GM21737 (cell line): ENCODE data around the gene PIEZO2.

Experiments used
- ATAC-seq: cut with Tn5 transposase; IDR thresholded peaks from one replicate; pipeline ENCODE4 v1.9.1; 2021; ENCODE audit warnings: mild to moderate bottlenecking, moderate library complexity; ENCODE audit not compliant: unreplicated experiment

The PIEZO2 gene

DNA sequence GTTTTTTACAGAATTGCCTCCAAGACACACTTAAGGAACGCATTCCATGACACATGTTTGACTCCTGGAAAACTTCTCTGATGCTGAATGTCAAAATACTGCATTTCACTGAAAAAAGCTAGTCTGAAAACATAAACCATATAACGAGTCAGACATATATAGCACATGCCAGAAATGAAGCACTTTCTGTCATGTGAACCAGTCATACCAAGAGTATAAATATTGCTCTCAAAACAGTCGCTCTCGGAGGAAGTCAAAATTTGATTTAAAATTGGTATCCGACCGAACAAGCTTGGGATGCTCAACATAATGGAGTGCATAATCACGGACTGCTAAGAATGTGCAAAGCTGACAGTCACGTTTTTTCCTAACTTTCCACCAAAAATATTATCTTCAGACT, 115.9 kb downstream of the PIEZO2 start:
- ATAC-seq: no peak

DNA sequence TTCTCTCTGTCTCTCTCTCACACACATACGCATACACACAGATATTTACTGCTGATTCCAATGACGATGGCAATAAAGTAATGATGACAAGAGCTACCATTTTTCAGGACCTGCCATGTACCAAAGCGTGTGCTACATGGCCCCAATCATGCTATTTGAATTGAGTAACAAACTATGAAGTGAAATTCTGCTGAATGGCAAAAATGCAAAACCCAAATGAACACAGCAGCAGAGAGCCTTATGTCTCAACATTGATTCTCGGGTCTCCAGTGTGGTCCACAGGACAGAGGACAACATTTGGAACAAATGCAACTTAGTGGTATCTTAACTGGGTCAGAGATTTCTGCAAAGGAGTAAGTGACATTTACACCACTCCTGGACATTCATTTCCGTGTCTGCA, 117.4 kb downstream of the PIEZO2 start:
- ATAC-seq: no peak

DNA sequence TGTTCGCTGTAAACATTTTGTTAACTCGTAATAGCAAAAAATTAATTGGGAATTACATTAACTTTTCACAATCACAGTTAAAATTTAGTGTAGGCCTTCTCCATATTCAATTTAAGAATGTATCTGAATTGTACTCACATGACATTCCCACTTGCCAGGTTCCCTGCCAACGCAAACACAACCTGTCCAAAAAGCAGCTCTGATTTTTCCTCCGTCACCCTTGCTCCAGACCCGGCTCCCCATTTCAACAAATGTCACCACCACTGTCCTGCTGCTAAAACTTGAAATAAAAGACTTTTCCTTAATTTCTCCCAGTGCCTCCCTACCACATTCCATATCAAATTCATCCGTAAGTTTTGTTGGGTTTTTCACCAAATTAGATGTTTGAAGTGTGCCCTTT, 120.3 kb downstream of the PIEZO2 start:
- ATAC-seq: no peak

DNA sequence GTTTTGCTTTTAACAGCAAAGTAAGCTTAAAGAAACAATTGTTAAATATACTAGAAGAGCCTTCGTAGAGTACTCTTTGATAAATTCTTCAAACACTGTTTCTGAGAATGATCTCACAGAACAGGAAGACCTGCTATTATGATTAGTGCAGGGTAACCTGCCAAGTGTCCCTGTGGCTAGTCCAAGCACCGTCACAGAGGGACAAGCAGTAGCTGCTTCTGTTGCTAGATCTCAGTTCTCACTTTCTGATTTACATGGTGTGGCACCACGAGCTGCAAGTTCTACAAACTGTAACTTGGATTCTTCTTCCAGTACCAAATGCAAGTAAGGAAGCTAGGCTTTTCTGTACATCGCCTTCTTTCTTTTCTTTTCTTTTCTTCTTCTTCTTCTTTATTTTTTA, 121.5 kb downstream of the PIEZO2 start:
- ATAC-seq: peak; percentile 75

DNA sequence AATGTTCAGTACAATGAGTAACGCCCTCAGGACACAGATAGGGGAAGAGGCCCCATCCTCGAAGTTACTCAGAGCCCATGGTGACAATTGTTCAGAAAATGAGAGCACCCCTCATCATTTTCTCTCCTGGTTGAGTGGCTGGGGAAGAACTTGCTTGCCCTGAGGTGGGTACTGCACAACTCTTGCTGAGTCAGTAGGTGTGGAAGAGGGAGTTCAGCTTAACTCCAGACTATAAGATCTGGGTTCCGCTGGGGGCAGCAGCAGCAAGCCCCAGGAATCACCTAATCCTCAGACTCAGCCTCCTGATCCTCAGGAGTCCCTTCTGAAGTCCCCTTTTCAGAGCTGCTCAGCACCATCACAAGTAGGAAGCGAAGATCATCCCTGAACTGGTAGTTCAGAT, 123.7 kb downstream of the PIEZO2 start:
- no peak for ATAC-seq

DNA sequence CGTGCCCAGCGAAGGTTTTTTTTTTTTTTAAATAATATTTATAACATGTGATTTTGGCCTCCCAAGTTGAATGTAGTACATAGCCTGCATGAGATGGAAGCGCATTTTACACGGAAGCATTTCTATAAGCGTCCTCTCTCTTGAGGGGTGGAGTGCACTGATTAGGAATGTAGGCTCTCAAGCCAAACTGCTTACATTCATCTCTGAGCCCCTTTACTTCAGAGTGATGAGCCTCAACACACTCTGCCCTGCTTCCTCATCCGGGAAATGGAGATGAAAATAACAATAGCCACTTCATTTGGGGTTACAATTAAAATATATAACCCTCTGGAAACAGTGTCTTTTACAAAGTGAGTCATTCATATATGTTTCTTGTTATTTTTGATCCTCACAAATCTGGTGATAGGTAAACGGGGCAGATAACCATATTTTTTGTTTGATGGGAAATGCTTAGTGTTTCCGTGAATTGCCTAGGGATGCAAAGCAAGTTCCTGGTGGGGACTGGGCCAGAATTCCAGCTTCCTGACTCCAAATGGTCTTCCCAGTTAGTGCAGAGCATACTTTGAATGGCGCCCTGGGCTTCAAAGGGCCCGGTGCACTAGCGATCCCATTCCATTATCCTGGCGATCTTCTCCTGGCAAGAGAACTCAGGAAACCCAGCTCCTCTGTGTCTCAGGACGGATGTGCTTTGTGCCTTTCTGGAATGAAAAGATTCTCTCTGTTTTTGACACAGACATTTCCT, 124.3 kb downstream of the PIEZO2 start:
- no peak for ATAC-seq

DNA sequence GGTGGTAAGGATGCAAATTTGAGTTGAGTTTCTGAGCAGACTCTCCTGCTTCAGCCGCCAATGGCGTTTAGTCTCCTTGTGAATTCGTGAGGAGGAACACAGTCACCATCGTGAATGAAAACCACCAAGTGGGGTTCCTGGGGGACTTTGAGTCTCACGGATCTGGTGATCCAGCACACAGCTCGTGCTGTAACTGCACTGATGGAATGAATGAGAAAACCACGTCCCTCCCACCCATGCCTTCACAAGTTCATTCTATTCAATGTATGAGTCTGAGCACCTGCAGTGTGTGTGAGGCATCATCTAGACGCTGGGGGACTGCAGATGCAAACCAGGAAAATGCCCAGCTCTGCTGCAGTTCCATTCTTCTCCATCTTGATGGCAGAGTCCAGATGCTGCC, 127.9 kb downstream of the PIEZO2 start:
- no peak for ATAC-seq

DNA sequence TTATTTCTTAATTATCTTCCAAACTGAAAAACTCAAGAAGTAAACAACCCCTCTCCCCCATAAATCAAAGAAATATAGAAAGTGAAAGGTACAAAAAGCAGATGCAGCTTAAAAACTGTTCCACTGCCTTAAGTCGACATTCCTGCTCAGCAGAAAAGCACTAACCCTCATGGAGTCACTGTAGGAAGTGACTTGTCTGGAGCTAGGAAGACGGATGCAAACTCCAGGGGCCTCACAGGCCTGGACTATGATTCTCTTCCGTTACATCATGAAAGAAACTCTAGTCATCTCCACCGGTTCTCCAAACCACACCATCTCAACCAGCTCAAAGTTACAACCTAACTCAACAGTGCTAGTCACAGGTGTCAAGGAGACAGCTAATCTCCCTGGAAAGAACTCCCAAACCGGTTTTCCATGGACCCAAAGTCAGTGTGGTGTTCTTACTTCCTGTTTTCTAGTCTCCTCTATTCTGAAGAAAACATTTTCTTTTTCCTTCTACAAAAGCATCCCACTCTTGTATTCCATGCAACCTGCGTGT, 128.4 kb downstream of the PIEZO2 start:
- no peak for ATAC-seq

DNA sequence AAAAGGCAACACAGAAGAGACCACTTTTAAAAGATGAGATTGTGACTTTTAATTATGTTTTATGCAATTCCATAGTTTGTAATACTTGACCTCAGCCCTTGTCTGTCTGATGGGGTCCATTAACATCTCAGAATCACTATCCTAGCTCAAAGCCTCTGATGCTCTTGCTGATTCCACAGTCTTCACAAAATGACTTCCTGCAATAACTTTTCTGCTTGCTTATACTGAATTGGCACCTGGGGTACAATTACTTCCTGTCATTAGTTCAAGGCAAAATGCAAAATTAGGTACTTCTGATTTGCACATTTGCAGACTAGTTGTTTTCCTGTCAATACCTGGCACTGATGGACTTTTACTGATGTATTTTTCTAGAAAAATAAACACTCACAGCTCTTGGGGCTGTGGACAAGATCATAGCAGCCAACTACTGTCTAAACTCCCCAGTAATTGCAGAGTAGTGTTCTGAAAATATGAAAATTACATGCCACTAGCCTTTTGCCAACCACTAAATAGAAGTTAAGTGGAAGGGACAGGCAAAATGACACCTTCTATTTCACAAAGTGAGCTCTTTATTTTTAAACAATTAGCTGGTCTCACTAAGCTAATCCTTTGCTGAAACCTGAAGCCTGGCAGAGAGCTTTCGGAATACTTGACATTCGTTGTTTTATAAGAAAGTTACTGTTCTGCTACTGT, 129.1 kb downstream of the PIEZO2 start:
- no peak for ATAC-seq

DNA sequence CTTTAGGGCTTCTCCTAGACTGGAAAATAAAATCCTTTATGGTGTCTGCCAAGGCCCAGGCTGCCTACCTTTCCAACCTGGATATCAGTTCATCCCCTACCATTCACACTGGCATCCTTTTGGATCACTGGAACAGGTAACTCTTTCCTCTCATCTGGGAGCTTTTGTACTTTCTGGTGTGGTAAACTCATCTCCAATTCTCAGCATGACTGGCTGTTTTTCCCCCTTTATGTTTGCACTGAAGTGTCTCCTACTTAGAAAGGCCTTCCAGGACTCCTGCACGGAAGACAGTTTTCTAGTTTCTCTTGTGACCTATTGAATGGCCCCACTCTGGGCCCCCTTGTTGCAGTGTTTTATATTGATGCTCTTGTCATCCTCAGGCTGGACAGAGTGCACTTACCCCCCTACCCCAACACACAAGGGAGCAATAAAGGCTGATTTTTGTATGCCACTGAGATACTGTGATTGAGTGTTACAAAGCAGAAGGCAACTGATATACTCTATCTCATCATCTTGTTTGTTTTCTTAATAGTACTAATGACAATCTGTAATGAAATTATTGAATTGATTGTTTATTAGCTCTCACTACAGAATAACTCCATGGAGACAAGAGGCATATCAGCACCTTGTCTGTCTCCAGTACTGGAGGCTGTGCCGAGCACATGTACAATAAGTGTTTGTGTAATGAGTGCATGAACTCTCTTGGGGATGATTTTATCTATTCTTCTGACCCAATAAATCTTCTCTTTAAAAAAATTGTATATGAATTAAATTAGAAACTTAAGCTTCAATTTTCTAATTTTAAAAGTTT, 129.9 kb downstream of the PIEZO2 start:
- no peak for ATAC-seq

DNA sequence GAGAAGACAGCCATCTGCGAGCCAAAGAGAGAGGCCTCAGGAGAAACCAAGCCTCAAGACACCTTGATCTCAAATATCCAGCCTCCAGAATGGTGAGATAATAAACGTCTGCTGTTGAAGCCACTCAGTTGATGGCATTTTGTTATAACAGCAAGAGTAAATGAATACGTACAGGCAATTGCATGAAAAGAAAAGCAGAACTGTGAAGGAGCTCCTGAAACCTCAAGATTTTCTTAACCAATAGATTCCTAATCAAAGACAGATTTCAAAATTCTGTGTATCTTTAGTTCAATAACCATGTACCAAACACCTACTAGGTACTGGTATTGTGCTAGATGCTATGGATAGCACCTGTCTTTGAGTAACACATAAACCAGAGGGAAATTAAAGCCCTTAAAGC, 139.5 kb downstream of the PIEZO2 start:
- no peak for ATAC-seq

DNA sequence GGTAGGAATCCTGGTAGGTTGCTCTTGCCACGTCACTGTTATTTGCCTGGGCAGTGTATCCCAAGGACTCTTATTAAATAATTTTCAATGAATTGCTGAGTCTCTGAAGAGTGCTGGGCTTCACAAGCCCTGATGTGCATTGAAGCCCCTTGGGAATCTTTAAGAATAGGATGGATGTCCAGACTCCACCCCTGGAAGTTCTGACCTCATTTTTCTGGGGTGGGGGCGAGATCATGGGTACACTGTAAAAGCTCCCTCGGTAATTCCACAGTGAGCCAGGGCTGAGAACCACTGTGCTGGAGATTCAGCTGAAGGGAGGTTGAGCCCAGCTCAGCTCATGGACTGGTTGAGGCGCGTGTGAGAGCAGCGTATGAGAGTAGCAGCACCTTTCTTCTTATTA, 140.2 kb downstream of the PIEZO2 start:
- no peak for ATAC-seq

DNA sequence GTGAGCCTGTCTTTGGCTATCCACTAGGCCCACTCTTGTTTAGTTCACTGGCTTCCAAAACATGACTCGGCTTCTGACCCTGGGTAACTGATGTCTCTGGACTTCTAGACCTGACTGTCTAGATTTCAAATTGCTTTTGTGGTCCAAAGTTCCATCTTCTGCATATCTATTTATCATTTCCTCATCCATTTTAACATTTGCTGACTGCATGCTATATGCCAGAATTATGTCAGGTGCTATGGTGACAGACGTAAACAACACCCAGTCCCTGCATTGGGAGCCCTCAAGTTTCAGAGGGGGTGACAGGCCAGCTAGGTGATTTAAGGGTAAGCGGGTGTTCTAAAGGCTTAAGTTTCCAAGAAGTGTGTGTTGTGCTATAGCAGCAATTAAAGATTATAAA, 140.9 kb downstream of the PIEZO2 start:
- ATAC-seq: no peak

DNA sequence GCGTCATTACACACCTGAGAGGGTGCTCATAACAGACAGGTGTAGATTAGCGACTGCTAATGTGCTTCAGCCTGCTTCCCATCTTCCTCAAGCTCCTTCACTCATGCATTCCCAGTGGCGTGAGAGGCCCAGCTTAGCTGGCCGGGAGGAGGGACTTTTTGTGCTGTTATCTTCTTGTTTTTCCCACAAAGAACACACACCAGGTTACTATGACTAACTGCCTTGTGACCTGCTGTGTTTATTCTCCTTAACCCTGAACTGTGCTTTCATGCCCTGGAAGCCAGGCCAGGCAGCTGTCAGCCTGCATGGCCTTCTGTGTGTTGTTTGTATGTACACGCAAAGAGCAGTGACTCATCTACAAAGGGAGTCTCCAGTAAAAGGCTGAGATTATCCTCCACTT, 143.8 kb downstream of the PIEZO2 start:
- ATAC-seq: no peak

DNA sequence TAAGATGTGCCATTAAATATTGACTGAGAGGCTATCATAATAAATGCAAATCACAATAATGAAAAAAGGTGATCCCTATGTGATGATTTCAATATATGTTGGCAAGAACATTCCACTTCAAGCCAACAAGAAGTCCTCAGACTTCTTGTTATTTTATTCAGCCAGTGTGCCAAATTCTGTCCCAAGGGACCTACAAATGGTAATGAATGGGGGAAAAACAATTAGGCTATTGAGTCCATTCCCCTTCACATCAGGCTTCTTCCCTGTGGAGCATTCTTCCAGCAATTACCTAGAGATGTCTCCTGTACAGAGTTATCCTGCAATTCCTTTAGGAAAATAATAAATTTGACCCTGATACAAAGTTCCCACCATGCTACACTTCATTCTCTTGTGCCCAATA, 144.4 kb downstream of the PIEZO2 start:
- ATAC-seq: no peak

DNA sequence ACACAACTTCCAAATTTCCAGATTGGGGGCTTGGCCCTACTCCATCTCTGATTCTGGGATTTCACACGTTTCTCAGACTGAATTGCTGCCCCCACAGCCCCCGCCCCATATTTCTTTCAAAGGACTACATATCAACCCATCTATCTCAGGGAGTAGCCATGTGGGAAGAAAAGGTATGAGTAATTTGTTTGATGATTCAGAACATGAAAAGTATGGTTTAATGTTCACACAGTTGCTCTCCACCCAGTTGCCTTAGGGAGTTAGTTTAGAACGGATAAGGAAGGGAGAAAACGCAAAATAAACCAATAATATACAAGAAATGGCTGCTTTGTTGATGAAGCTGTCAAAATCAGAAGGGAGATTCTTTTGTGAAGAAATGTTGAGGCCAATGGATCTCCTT, 145.1 kb downstream of the PIEZO2 start:
- ATAC-seq: no peak

DNA sequence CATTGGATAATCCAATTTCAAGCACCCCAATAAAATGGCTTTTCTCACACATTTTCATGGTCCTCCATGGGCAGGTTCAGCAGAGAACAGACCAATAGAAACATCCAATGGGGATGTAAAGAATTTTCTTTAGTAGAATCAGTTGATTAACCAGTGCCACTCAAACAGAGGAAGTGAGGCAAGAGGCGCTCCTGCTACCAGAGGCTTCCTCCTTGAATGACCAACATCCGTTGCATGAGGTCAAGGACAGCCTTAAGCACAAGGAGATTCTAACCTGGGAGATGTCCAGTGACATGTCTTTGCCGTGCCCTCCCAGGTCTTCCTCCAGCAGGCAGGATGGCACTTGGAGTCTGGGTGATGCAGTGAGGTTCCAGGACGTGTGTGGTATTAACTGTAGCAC, 146.6 kb downstream of the PIEZO2 start:
- no peak for ATAC-seq

DNA sequence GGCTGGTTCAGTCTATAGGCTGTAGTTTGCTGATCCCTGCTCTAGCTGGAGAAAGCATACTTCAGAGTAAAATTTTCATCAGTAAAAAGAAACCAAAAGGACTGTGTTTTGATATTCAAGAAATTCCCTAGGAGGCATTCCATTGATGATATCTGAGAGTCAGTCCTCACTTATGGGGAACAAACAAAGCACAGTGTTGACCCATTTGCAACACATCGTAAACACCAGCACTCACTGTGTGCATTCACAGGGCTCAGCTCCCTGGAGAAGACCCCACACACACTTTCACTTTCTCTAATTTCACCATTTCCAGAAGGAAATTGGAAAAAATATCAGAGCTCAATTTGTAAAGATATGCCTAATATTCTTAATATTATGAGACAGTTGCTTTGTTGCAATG, 147.1 kb downstream of the PIEZO2 start:
- no peak for ATAC-seq

DNA sequence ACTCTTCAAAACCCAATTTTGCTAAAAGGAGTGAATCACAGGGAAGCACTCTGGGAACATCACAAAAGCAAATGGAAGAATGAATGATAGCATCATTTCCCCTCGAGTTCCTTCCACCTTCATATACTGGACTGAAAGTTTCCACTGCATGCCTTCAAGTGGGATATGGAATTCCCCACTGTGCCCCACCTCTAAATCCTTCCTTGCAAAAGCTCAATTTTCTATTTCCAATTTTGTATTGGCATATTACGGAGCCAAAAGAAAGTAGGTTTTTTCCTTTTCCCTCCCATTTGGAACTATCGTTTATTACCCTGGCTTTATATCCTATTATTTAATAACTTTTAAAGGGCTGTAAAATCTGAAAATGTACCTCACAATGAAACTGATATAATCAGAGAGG, 149.3 kb downstream of the PIEZO2 start:
- no peak for ATAC-seq

DNA sequence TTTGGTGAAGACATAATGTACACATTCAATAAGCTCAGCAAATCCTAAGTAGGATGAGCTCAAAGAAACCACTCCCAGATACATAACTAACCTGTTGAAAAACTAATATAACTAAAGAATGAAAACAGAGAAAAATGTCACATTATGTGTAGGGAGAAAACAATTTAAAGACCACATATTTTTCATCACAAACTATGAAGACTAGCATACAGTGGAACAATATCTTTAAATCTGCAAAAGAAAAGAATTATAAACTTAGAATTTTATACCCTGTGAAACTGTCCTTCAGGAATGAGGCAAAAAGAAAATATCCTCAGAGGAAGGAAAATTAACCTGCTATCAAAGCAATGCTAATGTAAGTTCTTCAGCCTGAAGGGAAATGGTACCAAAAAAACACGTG, 151.5 kb downstream of the PIEZO2 start:
- ATAC-seq: no peak

DNA sequence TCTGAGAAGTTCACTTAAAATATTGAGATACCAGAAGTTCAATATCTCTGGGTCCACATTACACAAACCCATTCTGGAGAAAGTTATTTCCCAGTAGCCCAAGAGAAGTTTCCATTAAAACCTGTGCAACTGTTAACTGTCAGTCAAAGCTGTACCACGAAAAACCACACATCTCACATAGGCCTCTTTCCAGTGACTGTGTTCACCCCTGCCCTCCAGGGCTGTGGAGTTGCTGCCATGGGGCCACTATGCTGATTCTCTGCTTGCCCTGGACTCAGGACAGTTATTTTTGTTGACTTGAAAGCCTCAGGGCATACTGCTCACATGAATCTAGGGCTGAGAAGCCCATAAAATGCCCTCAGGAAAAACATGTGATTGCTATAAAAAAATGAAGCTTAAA, 153.8 kb downstream of the PIEZO2 start:
- ATAC-seq: no peak

DNA sequence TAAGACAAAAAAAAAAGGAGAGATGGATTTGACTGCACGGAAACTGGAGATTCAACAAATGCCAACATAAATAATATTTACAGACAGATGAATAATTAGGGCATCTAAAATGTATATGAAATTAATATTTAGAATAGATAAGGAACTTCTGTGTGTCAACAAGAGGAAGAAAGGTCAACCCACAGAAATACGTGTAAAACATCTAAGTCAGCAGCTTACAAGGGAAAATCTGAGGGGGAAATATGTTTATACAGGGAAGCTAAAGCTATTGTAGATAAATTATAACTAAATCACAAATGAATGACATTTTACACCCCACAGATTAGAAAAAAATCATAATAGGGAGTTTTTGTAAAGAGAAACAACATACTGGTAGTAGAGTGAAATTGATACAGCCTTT, 159.9 kb downstream of the PIEZO2 start:
- no peak for ATAC-seq
